NCI-H526 (cell line): ENCODE measurements around the gene RETNLB.

Experiments used
- DNase-seq, 2 experiments: peaks; one replicate each; lab custom pipeline; 2025; lab: John Stamatoyannopoulos, UW

The RETNLB gene

GRCh38 chr3:108757404-108757982, at the start of gene RETNLB:
Gene RETNLB (minus strand): TSS chr3:108757410. CDS start chr3:108757185, 225 bp downstream.
- no peak for DNase-seq

GRCh38 chr3:108806316-108806715, 49.1 kb upstream of the RETNLB start:
- DNase-seq: no peak

GRCh38 chr3:108804966-108805365, 47.8 kb upstream of the RETNLB start:
- DNase-seq: no peak

GRCh38 chr3:108804437-108804836, 47.2 kb upstream of the RETNLB start:
- peak; percentile 34 to 57 for DNase-seq

- no peak for DNase-seq
These were observed 34.3 kb upstream of the RETNLB start for GRCh38 chr3:108791473-108791872.

- DNase-seq: no peak
These were observed 23.0 kb upstream of the RETNLB start for GRCh38 chr3:108780235-108780634.

- DNase-seq: no peak
These were observed 22.3 kb upstream of the RETNLB start for GRCh38 chr3:108779496-108779895.

GRCh38 chr3:108775649-108776048, 18.4 kb upstream of the RETNLB start:
- DNase-seq: peak; percentile 80 to 82

- no peak for DNase-seq
These were observed 10.0 kb upstream of the RETNLB start for GRCh38 chr3:108767253-108767652.

- no peak for DNase-seq
These were observed 1.5 kb downstream of the RETNLB start for GRCh38 chr3:108755686-108756085.

GRCh38 chr3:108744762-108745161, 12.4 kb downstream of the RETNLB start:
- DNase-seq: no peak

- DNase-seq: no peak
These were observed 14.3 kb downstream of the RETNLB start for GRCh38 chr3:108742929-108743328.

GRCh38 chr3:108736821-108737220, 20.4 kb downstream of the RETNLB start:
- DNase-seq: no peak

- no peak for DNase-seq
These were observed 28.3 kb downstream of the RETNLB start for GRCh38 chr3:108728934-108729333.

- DNase-seq: no peak
These were observed 29.1 kb downstream of the RETNLB start for GRCh38 chr3:108728105-108728504.

GRCh38 chr3:108724101-108724500, 33.1 kb downstream of the RETNLB start:
- no peak for DNase-seq

- DNase-seq: no peak
These were observed 34.5 kb downstream of the RETNLB start for GRCh38 chr3:108722724-108723123.

- DNase-seq: no peak
These were observed 37.9 kb downstream of the RETNLB start for GRCh38 chr3:108719178-108719806.

GRCh38 chr3:108718454-108718853, 38.8 kb downstream of the RETNLB start:
- no peak for DNase-seq

GRCh38 chr3:108713816-108714215, 43.4 kb downstream of the RETNLB start:
- DNase-seq: no peak

GRCh38 chr3:108713009-108713516, 44.1 kb downstream of the RETNLB start:
- DNase-seq: no peak
